ENCODE results near the gene ROBO3. TPM values are rescaled to one million over a fixed set of nuclear protein-coding genes. Genes with fewer than 3 reads are reported as not detected.

The ROBO3 gene
- total RNA-seq, 2 donors from 2014 or later: 11.1 to 11.5 TPM

GRCh38 chr11:124886978-124887666 lies 21.9 kb downstream of the ROBO3 start:
- intact Hi-C loops (cut with DNase I): no loop called here
- DNase-seq (no peak), ATAC-seq (no peak)

GRCh38 chr11:124887667-124888013 lies 22.4 kb downstream of the ROBO3 start:
- intact Hi-C loops (cut with DNase I): no loop called here
- ATAC-seq: no peak
- no peak for DNase-seq

- DNase-seq (no peak), ATAC-seq (no peak)
Observed at GRCh38 chr11:124889191-124890091, 24.2 kb downstream of the ROBO3 start.

GRCh38 chr11:124890151-124890550 lies 24.9 kb downstream of the ROBO3 start:
- intact Hi-C loops (cut with DNase I): no loop called here
- ATAC-seq: no peak
- no peak for DNase-seq

More at GRCh38 chr11:124889191-124890091, 24.2 kb downstream of the ROBO3 start:
- intact Hi-C loops (cut with DNase I): no loop called here

GRCh38 chr11:124890683-124891372 lies 25.6 kb downstream of the ROBO3 start:
- ATAC-seq: no peak
- intact Hi-C loops (cut with DNase I): no loop called here
- DNase-seq: no peak

GRCh38 chr11:124891373-124891861 lies 26.2 kb downstream of the ROBO3 start:
- ATAC-seq (peak; percentile 49 to 74), DNase-seq (no peak)
- intact Hi-C loops (cut with DNase I): no loop called here

GRCh38 chr11:124892146-124892545 lies 26.9 kb downstream of the ROBO3 start:
- DNase-seq: no peak
- no peak for ATAC-seq
- intact Hi-C loops (cut with DNase I): no loop called here

GRCh38 chr11:124892750-124893454 lies 27.7 kb downstream of the ROBO3 start:
- DNase-seq (no peak), ATAC-seq (no peak)
- intact Hi-C loops (cut with DNase I): no loop called here

GRCh38 chr11:124893781-124894401 lies 28.7 kb downstream of the ROBO3 start:
- no peak for ATAC-seq
- intact Hi-C loops (cut with DNase I): no loop called here
- DNase-seq: no peak

GRCh38 chr11:124894606-124895430 lies 29.6 kb downstream of the ROBO3 start:
- intact Hi-C loops (cut with DNase I): no loop called here
- ATAC-seq (no peak), DNase-seq (no peak)

GRCh38 chr11:124895471-124895971 lies 30.3 kb downstream of the ROBO3 start:
- DNase-seq (no peak), ATAC-seq (no peak)
- intact Hi-C loops (cut with DNase I): no loop called here

GRCh38 chr11:124896071-124896750 lies 31.0 kb downstream of the ROBO3 start:
- ATAC-seq (no peak), DNase-seq (no peak)
- intact Hi-C loops (cut with DNase I): no loop called here

- intact Hi-C loops (cut with DNase I): no loop called here
- DNase-seq: peak; percentile 53
- ATAC-seq: peak; percentile 31 to 62
Observed at GRCh38 chr11:124896821-124897391, 31.7 kb downstream of the ROBO3 start.

GRCh38 chr11:124897674-124898262 lies 32.5 kb downstream of the ROBO3 start, which contains the start of gene ROBO4:
TSS of gene ROBO4 (minus strand) at chr11:124897865. CDS start at chr11:124897795, 70 bp downstream.
- ATAC-seq (peak; percentile 39 to 42), DNase-seq (peak; percentile 76)
- intact Hi-C loops (cut with DNase I): no loop called here

GRCh38 chr11:124898263-124898680 lies 33.0 kb downstream of the ROBO3 start:
- intact Hi-C loops (cut with DNase I): no loop called here
- DNase-seq (no peak), ATAC-seq (peak; percentile 20 to 63)

GRCh38 chr11:124898711-124899110 lies 33.5 kb downstream of the ROBO3 start:
- intact Hi-C loops (cut with DNase I): no loop called here
- ATAC-seq: peak; percentile 47 to 72

More at GRCh38 chr11:124898711-124899110, 33.5 kb downstream of the ROBO3 start:
- peak; percentile 72 for DNase-seq
